Measurements from ENCODE around the gene XPO6. TPM values are rescaled to one million over a fixed set of nuclear protein-coding genes. Genes with fewer than 3 reads are reported as not detected.
A peak's percentile ranks its signal among the peaks of the same experiment; 100 is the strongest.

The XPO6 gene
- total RNA-seq, 1 experiment from 2014 or later: 112 TPM

DNA sequence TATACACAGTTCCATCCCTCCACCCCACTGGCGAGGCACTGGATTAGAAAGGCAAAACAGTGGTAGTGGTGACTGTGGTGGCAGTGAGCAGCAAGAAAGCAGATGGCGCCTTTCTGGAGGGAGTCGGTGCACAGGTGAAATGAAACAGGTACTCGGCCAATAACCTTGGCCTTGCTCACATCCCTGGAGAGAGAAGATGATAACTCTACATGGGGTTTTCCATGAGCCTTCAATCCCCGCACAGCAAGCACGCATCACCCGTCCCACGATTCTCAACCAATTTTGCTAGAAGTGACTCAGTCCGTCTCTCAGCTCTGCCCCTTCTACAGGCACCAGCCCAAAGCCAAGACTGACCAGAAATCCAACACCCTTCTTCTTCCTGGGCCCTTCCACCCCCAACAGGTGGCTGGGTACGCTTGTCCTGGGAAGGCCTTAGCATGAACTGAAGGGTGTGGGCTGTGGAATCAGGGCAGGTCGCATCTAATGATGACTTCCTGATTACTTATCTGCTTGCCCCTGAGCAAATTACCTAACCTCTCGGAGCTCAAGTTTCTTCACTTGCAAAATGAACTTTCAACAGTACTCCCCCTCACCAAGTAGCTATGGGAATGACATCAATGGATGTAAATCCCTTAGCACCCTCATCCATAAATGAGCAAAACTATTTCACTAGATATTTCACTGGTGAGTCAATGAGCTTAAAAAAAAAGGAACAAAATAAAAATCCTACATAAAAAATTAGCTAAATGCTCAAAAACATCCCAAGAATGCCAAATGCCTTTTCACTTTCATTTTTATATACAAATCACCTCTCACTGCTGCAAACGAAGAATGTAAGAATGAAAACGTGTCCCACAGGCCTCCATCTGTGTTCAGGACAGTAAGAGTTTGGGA, 18.0 kb downstream of the XPO6 start:
- H3K4me3 ChIP-seq (ENCODE audit: low read depth, low read length): no peak overlapping the region
- BruUV-seq (replicated peaks): no TSS peak
- no peak overlapping the region for H3K4me3 Mint-ChIP-seq (ENCODE audit: unreplicated experiment)
- ChIA-PET POLR2A (interaction anchor here (0.8 kb wide), 1 partner anchor 12 kb away, joined by 5 read pairs; no protein-coding TSS in a partner anchor), CTCF (no interaction called here)
- peaks cover 8% of the 10 kb centered on the region for H3K4me1 Mint-ChIP-seq (ENCODE audit: low read depth, unreplicated experiment)
- peaks cover 3% of the 10 kb centered on the region for H3K36me3 Mint-ChIP-seq (ENCODE audit: insufficient read depth, unreplicated experiment)
- TF ChIP-seq, protein P1, sequence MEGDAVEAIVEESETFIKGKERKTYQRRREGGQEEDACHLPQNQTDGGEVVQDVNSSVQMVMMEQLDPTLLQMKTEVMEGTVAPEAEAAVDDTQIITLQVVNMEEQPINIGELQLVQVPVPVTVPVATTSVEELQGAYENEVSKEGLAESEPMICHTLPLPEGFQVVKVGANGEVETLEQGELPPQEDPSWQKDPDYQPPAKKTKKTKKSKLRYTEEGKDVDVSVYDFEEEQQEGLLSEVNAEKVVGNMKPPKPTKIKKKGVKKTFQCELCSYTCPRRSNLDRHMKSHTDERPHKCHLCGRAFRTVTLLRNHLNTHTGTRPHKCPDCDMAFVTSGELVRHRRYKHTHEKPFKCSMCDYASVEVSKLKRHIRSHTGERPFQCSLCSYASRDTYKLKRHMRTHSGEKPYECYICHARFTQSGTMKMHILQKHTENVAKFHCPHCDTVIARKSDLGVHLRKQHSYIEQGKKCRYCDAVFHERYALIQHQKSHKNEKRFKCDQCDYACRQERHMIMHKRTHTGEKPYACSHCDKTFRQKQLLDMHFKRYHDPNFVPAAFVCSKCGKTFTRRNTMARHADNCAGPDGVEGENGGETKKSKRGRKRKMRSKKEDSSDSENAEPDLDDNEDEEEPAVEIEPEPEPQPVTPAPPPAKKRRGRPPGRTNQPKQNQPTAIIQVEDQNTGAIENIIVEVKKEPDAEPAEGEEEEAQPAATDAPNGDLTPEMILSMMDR (IDR thresholded peaks at IDR 0.05; ENCODE audit: insufficient read depth in 1 of 2, low read depth in 1 of 2, low read length in 1 of 2, severe bottlenecking in 1 of 2, unreplicated experiment in 1 of 2): no peak
- H3K9me3 Mint-ChIP-seq (ENCODE audit: unreplicated experiment): no peaks in the 10 kb centered on the region
- peaks cover 2% of the 10 kb centered on the region for H3K36me3 ChIP-seq (ENCODE audit: control insufficient read depth, insufficient read depth, low read length)
- H3K27me3 ChIP-seq (replicated peaks; ENCODE audit: control insufficient read depth, insufficient read depth, low read length): no peaks in the 10 kb centered on the region
- peaks cover 12% of the 10 kb centered on the region; the same call in 1 of the 2 replicates for H3K4me1 ChIP-seq
- no peaks in the 10 kb centered on the region for H3K27me3 Mint-ChIP-seq (ENCODE audit: insufficient read depth, unreplicated experiment)
- H3K27ac Mint-ChIP-seq (ENCODE audit: unreplicated experiment): peak overlapping the region; percentile 57
- no peaks in the 10 kb centered on the region for H3K9me3 ChIP-seq
- peak; percentile 18 to 39 for DNase-seq
- intact Hi-C loops (cut with micrococcal nuclease; ENCODE audit: unreplicated experiment): loop anchor here (1.0 kb wide), 1 partner anchor 45 kb away; no protein-coding TSS in a partner anchor

DNA sequence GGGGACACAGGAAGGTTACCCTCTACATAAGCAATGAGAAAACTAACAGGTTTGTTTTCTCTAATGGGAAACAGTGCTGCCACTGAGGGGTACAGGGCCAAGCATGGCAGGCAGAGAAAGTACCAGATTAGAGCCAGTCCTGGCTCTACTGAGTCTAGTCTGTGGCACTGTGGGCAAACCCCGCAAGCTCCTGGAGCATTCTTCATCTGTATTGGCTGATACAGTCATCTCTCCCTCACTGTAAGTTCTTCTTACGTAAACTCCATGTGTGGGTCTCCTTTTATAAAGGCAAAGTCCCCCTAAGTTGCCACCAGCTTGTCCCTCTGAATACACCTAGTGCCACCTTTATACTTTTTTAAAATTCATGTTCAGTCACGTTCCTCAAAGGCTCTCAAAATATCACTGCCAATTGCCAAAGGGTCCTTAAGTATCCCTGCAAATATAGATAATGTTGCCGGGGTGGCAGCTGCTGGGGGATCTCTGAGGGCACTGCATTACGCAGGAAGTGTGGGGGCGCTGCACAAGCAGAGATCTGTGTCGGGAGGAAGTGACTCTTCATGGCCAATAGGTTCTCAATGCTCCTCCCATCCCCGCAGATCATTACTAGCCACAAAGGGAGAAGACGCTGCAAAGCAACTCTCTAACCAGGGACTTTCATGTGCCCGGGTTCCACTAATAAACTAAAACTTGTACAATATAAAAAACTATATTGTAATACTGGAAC, 18.8 kb downstream of the XPO6 start:
- peaks cover 2% of the 10 kb centered on the region for H3K36me3 ChIP-seq (ENCODE audit: control insufficient read depth, insufficient read depth, low read length)
- peaks cover 8% of the 10 kb centered on the region for H3K4me1 Mint-ChIP-seq (ENCODE audit: low read depth, unreplicated experiment)
- no peaks in the 10 kb centered on the region for H3K9me3 ChIP-seq
- H3K27ac Mint-ChIP-seq (ENCODE audit: unreplicated experiment): no peak overlapping the region
- no peaks in the 10 kb centered on the region for H3K9me3 Mint-ChIP-seq (ENCODE audit: unreplicated experiment)
- H3K4me3 ChIP-seq (ENCODE audit: low read depth, low read length): no peak overlapping the region
- CTCF ChIA-PET: no interaction called here
- H3K4me3 Mint-ChIP-seq (ENCODE audit: unreplicated experiment): no peak overlapping the region
- intact Hi-C loops (cut with micrococcal nuclease; ENCODE audit: unreplicated experiment): no loop called here
- POLR2A ChIA-PET: no interaction called here
- H3K27me3 ChIP-seq (replicated peaks; ENCODE audit: control insufficient read depth, insufficient read depth, low read length): no peaks in the 10 kb centered on the region
- no TSS peak for BruUV-seq (replicated peaks)
- H3K36me3 Mint-ChIP-seq (ENCODE audit: insufficient read depth, unreplicated experiment): peaks cover 11% of the 10 kb centered on the region
- TF ChIP-seq, protein P1 (IDR thresholded peaks at IDR 0.05; ENCODE audit: insufficient read depth in 1 of 2, low read depth in 1 of 2, low read length in 1 of 2, severe bottlenecking in 1 of 2, unreplicated experiment in 1 of 2): no peak
- DNase-seq: no peak
- H3K4me1 ChIP-seq: peaks cover 12% of the 10 kb centered on the region; the same call in 1 of the 2 replicates
- no peaks in the 10 kb centered on the region for H3K27me3 Mint-ChIP-seq (ENCODE audit: insufficient read depth, unreplicated experiment)

DNA sequence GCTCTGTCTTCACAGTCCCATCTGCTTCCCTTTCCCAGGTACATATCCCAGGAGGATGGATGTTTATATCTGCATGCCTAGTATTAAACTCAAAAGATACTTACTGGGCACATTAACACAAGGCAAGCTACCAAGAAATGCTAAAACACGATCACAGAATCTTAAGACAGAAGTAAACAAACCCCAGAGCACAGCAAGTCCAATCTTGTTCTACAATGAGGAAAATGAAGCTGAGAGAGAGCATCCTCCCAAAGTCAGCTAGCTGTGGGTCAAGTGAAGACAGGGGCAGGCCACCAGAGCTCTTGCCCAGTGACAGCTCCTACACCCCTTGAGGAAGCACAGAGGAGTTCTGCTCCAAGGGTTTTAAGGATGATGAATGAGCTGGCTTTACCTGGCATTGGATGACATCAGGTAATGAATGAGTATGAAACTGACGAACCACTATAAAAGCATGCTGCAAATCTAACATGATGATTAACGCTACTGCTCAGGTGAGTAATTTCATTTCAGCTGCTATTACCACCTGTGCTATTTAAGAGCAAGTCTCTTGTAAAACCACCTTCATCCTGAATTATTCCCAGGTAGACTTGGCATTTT, 20.3 kb downstream of the XPO6 start:
- Mint-ChIP-seq H3K9me3 (ENCODE audit: unreplicated experiment) (peaks cover under 1% of the 10 kb centered on the region), H3K4me1 (ENCODE audit: low read depth, unreplicated experiment) (peaks cover 8% of the 10 kb centered on the region), H3K36me3 (ENCODE audit: insufficient read depth, unreplicated experiment) (peaks cover 15% of the 10 kb centered on the region), H3K27ac (ENCODE audit: unreplicated experiment) (no peak overlapping the region), H3K4me3 (ENCODE audit: unreplicated experiment) (no peak overlapping the region), H3K27me3 (ENCODE audit: insufficient read depth, unreplicated experiment) (no peaks in the 10 kb centered on the region)
- POLR2A ChIA-PET: no interaction called here
- DNase-seq: no peak
- H3K36me3 ChIP-seq (ENCODE audit: control insufficient read depth, insufficient read depth, low read length): peaks cover 2% of the 10 kb centered on the region
- H3K27me3 ChIP-seq (replicated peaks; ENCODE audit: control insufficient read depth, insufficient read depth, low read length): no peaks in the 10 kb centered on the region
- H3K4me1 ChIP-seq: peaks cover 12% of the 10 kb centered on the region; the same call in 1 of the 2 replicates
- no TSS peak for BruUV-seq (replicated peaks)
- no peaks in the 10 kb centered on the region for H3K9me3 ChIP-seq
- CTCF ChIA-PET: no interaction called here
- H3K4me3 ChIP-seq (ENCODE audit: low read depth, low read length): no peak overlapping the region
- TF ChIP-seq, protein P1 (IDR thresholded peaks at IDR 0.05; ENCODE audit: insufficient read depth in 1 of 2, low read depth in 1 of 2, low read length in 1 of 2, severe bottlenecking in 1 of 2, unreplicated experiment in 1 of 2): no peak
- intact Hi-C loops (cut with micrococcal nuclease; ENCODE audit: unreplicated experiment): no loop called here

Measured in Caco-2 (cell line).